ENCODE results near the gene RAPGEF6. TPM values are rescaled to one million over a fixed set of nuclear protein-coding genes. Genes with fewer than 3 reads are reported as not detected.

RAPGEF6 gene, protein sequence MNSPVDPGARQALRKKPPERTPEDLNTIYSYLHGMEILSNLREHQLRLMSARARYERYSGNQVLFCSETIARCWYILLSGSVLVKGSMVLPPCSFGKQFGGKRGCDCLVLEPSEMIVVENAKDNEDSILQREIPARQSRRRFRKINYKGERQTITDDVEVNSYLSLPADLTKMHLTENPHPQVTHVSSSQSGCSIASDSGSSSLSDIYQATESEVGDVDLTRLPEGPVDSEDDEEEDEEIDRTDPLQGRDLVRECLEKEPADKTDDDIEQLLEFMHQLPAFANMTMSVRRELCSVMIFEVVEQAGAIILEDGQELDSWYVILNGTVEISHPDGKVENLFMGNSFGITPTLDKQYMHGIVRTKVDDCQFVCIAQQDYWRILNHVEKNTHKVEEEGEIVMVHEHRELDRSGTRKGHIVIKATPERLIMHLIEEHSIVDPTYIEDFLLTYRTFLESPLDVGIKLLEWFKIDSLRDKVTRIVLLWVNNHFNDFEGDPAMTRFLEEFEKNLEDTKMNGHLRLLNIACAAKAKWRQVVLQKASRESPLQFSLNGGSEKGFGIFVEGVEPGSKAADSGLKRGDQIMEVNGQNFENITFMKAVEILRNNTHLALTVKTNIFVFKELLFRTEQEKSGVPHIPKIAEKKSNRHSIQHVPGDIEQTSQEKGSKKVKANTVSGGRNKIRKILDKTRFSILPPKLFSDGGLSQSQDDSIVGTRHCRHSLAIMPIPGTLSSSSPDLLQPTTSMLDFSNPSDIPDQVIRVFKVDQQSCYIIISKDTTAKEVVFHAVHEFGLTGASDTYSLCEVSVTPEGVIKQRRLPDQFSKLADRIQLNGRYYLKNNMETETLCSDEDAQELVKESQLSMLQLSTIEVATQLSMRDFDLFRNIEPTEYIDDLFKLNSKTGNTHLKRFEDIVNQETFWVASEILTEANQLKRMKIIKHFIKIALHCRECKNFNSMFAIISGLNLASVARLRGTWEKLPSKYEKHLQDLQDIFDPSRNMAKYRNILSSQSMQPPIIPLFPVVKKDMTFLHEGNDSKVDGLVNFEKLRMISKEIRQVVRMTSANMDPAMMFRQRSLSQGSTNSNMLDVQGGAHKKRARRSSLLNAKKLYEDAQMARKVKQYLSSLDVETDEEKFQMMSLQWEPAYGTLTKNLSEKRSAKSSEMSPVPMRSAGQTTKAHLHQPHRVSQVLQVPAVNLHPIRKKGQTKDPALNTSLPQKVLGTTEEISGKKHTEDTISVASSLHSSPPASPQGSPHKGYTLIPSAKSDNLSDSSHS (N-terminal part only)
- total RNA-seq, result 10 to 100 TPM; 54.2 to 60.5 TPM

DNA sequence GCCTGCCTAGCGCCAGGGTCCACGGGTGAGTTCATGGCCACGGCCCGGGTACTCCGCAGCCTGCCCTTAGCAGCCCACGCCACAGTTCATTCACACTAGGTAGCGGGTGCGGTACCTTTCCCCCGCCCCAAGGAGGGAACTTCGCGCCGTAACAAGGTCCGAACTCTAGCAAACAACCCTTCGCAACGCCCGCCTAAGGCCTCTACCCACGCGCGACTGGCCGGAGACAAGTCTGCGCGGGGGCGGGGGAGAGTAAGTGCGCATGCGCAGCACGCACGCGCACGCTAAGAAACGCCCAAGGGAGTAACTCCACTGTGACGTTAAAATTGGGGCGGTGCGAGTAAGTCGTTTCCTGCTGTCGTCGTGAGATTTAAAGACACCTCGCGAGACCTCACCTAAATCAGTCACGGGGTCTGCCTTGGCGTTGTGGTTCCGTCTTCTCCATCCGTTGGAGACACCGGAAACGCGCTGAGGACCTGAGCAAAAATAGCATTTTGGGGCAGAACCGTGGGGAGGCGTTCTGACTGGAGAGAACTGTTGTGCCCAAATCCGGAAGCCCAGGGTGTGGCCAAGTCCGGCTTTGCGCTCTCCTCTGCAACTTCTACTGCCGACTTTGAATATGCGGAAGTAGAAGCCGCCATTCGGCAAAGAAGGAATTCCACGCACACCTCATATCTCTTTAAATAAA is at the start of gene RAPGEF6:
Gene RAPGEF6, minus strand, starts transcription at position 234 of the 688 bp plus-strand sequence. Its CDS starts 199 bp downstream, at position 35.

Other genes with a start within 250 kb of the RAPGEF6 start
- 10 to 100 TPM; 28.3 to 28.6 TPM for gene FNIP1, start 161.8 kb upstream of the RAPGEF6 start, total RNA-seq

All from activated naive CD4-positive, alpha-beta T cell treated with anti-CD3 and anti-CD28 coated beads, Interleukin-2, amount 10 ng/mL, durations not matched to agents 5 hours and 36 hours (primary cell).